Measurements from ENCODE around the gene MPIG6B.

MPIG6B gene

DNA sequence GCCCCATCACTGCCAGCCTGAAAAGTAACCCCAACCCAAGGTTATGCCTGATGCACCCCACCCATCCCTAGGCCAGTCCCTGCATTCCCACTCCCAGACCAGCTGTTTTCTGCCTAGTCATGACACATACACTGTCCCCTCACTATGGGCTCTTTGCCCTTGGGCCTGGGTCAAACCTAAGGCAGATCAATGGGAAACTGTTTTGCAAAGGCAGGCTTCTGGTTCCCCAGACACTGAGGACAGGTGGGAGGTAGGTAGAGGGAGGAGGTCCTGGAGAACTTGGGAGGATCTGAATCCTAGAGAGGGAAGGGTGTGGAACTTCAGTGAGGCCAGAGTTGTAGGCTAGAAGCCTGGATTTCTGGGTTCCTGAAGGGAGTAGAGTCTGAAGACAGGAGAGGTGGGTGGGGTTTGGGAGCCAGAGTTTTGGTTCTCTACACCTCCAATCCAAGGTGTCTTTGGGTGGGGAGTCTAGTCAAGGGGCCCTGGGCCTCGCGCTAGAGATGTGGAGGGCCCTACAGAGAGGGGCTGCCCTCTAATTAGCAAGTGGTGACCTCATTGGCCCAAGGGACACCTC is 11.2 kb downstream of the MPIG6B start:
- TF ChIP-seq, protein P1, sequence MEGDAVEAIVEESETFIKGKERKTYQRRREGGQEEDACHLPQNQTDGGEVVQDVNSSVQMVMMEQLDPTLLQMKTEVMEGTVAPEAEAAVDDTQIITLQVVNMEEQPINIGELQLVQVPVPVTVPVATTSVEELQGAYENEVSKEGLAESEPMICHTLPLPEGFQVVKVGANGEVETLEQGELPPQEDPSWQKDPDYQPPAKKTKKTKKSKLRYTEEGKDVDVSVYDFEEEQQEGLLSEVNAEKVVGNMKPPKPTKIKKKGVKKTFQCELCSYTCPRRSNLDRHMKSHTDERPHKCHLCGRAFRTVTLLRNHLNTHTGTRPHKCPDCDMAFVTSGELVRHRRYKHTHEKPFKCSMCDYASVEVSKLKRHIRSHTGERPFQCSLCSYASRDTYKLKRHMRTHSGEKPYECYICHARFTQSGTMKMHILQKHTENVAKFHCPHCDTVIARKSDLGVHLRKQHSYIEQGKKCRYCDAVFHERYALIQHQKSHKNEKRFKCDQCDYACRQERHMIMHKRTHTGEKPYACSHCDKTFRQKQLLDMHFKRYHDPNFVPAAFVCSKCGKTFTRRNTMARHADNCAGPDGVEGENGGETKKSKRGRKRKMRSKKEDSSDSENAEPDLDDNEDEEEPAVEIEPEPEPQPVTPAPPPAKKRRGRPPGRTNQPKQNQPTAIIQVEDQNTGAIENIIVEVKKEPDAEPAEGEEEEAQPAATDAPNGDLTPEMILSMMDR (IDR thresholded peaks at IDR 0.05; ENCODE audit: borderline replicate concordance, insufficient read depth, low read depth, low read length), result no peak
- H3K4me3 ChIP-seq (ENCODE audit: low read depth, low read length), result peak overlapping the region; percentile 64

DNA sequence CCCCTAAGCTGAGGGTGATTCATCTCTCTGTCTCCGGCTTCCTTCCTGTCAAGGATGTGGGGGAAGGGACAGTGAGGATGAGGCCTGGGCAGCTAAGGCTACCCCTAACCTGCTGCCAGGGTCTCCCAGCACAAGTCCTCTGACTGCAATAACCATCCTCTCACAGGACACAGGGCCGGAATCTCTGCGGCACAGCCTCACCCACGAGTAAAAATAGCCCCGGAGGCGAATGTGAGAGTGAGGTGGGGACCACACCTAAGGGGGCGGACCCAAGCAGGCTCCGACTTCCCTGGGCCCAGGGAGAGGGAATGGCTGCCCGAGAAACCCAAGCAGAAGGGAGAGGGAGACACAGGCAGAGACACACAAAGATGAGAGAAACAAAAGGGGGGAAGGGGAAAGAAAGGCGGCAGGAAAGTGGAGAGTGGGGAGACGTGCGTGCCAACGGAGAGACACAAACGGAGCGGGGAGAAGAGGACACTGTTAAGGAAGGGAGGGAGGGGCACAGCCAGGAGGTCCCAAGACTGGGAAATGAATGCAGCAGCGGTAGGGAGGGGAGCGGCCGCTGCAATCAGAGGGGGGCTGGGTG is 11.7 kb downstream of the MPIG6B start:
- TF ChIP-seq, protein P1 (IDR thresholded peaks at IDR 0.05; ENCODE audit: borderline replicate concordance, insufficient read depth, low read depth, low read length), result no peak
- H3K4me3 ChIP-seq (ENCODE audit: low read depth, low read length), result peak overlapping the region; percentile 64

DNA sequence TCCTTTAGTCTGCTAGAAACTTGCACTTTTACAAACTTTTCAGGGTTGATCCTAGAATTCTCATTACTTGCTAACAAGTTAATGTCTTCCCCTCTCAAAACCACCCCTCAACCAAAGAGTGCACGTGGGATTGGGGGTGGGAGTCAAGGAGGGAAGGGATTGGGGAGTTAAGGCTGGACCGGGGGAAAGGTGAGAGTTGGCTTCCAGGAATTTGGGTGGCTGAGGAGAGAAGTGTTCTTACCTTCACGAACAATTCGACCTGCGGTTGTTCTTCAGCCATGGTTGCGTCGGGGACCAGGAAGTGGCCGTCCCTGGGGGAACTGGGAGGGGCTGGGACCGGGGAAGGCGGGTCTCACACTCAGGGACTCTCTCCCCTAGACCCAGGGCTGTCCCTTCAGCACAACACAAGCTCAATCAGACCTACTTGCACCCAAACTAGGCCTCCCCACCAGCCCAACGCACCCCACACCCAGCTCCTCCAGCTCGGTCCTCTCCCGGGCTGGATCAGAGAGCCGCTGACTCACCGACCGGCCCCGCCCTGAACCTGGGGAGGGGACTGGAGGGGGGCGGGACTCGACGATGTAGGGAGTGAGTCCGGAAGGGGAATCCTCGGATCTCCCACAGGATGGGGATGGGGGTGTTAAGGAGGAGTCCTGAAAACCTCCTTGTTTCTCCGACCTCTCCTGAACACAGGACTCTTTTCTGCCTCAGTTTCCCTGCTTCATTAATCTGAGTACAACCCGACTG is 13.0 kb downstream of the MPIG6B start, which contains the start of gene CLIC1:
TSS of gene CLIC1 (minus strand) at position 510 of the 747 bp plus-strand sequence. CDS start at position 280, 230 bp downstream.
- TF ChIP-seq, protein P1 (IDR thresholded peaks at IDR 0.05; ENCODE audit: borderline replicate concordance, insufficient read depth, low read depth, low read length), result no peak
- peak within 1 kb of the TSS; percentile 64 for H3K4me3 ChIP-seq (ENCODE audit: low read depth, low read length)

DNA sequence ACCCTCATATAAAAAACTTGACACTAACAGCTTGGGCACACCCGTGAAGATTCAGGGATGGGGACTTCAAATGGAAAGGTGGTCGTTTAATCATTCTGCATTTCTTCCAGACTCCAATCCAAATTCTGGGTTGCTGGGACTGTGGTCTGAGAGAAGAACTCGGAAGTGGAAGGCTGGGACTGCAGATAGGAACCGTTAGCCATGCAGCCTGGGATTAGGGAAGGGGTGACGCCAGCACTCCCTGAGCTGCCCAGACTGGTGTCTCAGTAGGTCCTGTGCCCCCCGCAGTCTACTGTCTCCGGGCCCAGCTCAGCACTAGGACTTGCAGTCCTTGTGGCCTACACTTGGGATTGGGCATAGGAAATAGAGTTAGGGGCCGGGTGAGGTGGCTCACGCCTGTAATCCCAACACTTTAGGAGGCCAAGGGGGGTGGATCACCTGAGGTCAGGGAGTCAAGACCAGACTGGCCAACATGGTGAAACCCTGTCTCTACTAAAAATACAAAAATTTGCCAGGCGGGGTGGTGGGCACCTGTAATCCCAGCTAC is 13.7 kb downstream of the MPIG6B start:
- TF ChIP-seq, protein P1 (IDR thresholded peaks at IDR 0.05; ENCODE audit: borderline replicate concordance, insufficient read depth, low read depth, low read length), result no peak
- peak overlapping the region; percentile 64 for H3K4me3 ChIP-seq (ENCODE audit: low read depth, low read length)

DNA sequence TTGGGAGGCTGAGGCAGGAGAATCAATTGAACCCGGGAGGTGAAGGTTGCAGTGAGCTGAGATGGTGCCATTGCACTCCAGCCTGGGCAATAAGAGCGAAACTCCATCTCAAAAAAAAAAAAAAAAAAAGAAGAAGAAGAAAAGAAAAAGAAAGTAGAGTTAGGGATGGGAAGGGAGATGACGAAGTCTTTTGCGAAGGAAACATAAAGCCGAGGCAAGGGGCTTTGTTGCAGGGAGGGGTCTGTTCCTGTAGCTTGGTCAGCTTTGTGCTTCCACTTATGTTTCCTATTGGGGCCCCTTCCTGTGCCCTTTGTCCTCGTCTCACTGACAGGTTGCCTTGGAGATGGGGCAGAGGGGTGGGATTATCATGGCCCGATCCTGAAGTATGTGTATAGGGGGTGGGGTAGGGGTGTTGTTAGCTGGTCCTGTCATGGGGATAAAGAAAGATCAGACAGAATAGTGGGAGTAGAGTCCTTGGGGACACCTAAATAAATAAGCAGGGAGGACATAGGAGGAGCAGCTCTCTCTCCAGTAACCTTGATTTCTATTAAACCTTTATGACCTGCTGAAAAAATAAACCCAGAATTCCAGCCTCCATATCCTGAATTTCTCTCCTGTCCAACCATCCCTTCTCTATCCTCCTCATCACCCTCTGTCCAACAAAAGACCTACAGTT is 14.3 kb downstream of the MPIG6B start:
- H3K4me3 ChIP-seq (ENCODE audit: low read depth, low read length), result no peak overlapping the region

More for the DNA sequence above, 14.3 kb downstream of the MPIG6B start:
- TF ChIP-seq, protein P1 (IDR thresholded peaks at IDR 0.05; ENCODE audit: borderline replicate concordance, insufficient read depth, low read depth, low read length), result no peak

Data from GM12875 (cell line).